ENCODE measurements around the gene TOMM7.
"Not testable (repeated sequence)": the region's sequence is repeated elsewhere in the genome, so short reads cannot be mapped to it uniquely, and the experiment has no call there.

The TOMM7 gene

DNA sequence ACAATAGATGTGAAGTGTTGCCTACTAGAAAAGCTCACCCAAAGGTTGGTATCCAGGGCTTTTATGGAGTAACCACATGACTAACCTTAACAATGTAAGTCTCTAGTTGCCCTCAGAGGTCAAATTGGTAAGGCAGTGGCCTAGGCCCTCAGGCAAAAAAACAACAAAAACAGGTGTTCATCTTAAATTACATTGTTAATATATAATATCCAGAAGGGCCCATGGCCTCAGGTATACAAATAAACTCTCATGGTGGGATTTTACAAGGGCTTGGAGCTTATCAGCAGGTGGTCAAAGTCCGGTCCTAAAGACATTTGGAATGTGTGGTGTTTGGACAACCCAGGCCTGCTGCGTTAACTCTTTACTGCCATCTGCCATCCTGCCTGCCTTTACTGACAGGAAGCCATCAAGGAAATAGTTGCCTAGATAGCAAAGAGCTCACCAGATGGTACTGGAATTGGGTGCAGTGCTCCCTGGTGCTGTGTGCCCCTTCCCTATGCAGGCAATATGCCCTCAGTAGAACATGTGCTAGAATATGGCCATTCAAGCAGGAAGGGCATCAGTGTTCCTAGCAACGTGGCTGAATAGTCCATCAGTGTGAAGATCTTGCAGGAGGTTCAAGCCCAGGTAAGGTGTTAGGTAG is 36.2 kb downstream of the TOMM7 start:
- Histone ChIP-seq H3K27me3 (replicated peaks in 2 of 5; ENCODE audit: control insufficient read depth in 4 of 5, insufficient read depth in 5 of 5, low read length in 4 of 5) (peaks cover 0 to 2% (median 0%) of the 10 kb centered on the region in 5 experiments), H3K4me3 (ENCODE audit: control insufficient read depth in 1 of 7, extremely low read depth in 1 of 7, insufficient read depth in 4 of 7, low read depth in 2 of 7, low read length in 6 of 7) (no peak overlapping the region), H3K9me3 (ENCODE audit: control extremely low read depth in 1 of 5, control insufficient read depth in 4 of 5, insufficient read depth in 2 of 5, low read depth in 1 of 5, low read length in 4 of 5) (peaks cover 0 to 3% (median 0%) of the 10 kb centered on the region in 5 experiments), H3K36me3 (ENCODE audit: control insufficient read depth in 4 of 4, insufficient read depth in 4 of 4, low read length in 3 of 4) (no peaks in the 10 kb centered on the region), H3K4me1 (ENCODE audit: control extremely low read depth in 1 of 4, control insufficient read depth in 4 of 4, insufficient read depth in 4 of 4, low read length in 3 of 4) (no peaks in the 10 kb centered on the region), H3K27ac (ENCODE audit: insufficient read depth in 1 of 2, low read depth in 1 of 2, low read length in 2 of 2, poor library complexity in 1 of 2, severe bottlenecking in 2 of 2) (no peak overlapping the region)
- 77% methylated on average over 2 of the region's 3 CpGs for WGBS (ENCODE audit: insufficient coverage)
- POLR2A ChIA-PET: no interaction called here
- no peak for DNase-seq
- CTCF ChIA-PET: interaction anchor here (1.0 kb wide), 1 partner anchor 12 kb away, joined by 3 read pairs; no protein-coding TSS in a partner anchor

DNA sequence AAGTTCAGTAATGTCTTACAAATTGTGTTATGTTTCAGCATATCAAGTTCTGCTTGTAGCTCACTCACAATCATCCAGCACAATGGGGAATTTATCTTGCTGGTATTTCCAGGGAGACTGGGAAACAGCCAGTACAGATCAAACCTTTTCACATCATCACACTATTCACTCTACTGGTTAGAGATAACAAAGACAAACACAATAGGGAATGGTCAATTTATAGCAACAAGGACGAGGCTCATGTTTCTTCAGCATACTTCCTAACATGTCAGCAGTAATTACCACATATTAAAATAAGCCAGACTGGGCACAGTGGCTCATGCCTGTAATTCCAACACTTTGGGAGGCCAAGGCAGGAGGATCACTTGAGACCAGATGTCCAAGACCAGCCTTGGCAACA is 38.3 kb downstream of the TOMM7 start:
- H3K27ac ChIP-seq (ENCODE audit: insufficient read depth in 1 of 2, low read depth in 1 of 2, low read length in 2 of 2, poor library complexity in 1 of 2, severe bottlenecking in 2 of 2): no peak overlapping the region
- no peaks in the 10 kb centered on the region for H3K4me1 ChIP-seq (ENCODE audit: control extremely low read depth in 1 of 4, control insufficient read depth in 4 of 4, insufficient read depth in 4 of 4, low read length in 3 of 4)
- WGBS (ENCODE audit: insufficient coverage): no CpG with 5 or more reads among the region's 1 CpG
- peaks cover 0 to 3% (median 0%) of the 10 kb centered on the region in 5 experiments for H3K9me3 ChIP-seq (ENCODE audit: control extremely low read depth in 1 of 5, control insufficient read depth in 4 of 5, insufficient read depth in 2 of 5, low read depth in 1 of 5, low read length in 4 of 5)
- POLR2A ChIA-PET: no interaction called here
- no peaks in the 10 kb centered on the region for H3K36me3 ChIP-seq (ENCODE audit: control insufficient read depth in 4 of 4, insufficient read depth in 4 of 4, low read length in 3 of 4)
- DNase-seq: no peak
- H3K27me3 ChIP-seq (replicated peaks in 2 of 5; ENCODE audit: control insufficient read depth in 4 of 5, insufficient read depth in 5 of 5, low read length in 4 of 5): peaks cover 0 to 2% (median 0%) of the 10 kb centered on the region in 5 experiments
- no peak overlapping the region for H3K4me3 ChIP-seq (ENCODE audit: control insufficient read depth in 1 of 7, extremely low read depth in 1 of 7, insufficient read depth in 4 of 7, low read depth in 2 of 7, low read length in 6 of 7)
- CTCF ChIA-PET: interaction anchor here (0.6 to 5.3 kb wide), 3 partner anchors 12 to 229 kb away, joined by 3 to 47 read pairs (median 3); no protein-coding TSS in a partner anchor

DNA sequence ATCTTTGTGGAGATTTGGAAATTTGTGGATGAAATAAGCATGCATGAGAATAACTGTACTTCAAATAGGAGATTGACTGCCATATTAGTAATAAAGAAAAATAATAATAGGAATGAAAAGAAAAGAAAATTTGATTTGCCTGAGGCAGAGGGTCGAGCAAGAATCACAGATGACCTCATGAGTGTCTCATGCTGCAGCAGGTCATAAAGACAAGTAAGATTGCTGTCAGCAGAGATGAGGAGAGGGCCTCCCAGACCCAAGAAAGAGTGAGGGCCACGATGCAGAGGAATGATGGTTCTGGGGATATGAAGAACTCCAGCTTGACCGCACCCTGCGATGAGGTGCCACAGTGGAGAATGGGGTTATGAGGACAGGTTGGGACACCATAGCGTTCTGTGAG is 39.2 kb downstream of the TOMM7 start:
- ChIA-PET POLR2A (no interaction called here), CTCF (interaction anchor here (1.7 to 5.3 kb wide), 3 partner anchors 11 to 228 kb away, joined by 5 to 47 read pairs (median 6); no protein-coding TSS in a partner anchor)
- Histone ChIP-seq H3K4me1 (ENCODE audit: control extremely low read depth in 1 of 4, control insufficient read depth in 4 of 4, insufficient read depth in 4 of 4, low read length in 3 of 4) (no peaks in the 10 kb centered on the region), H3K27ac (ENCODE audit: insufficient read depth in 1 of 2, low read depth in 1 of 2, low read length in 2 of 2, poor library complexity in 1 of 2, severe bottlenecking in 2 of 2) (no peak overlapping the region), H3K27me3 (replicated peaks in 2 of 5; ENCODE audit: control insufficient read depth in 4 of 5, insufficient read depth in 5 of 5, low read length in 4 of 5) (peaks cover 0 to 2% (median 0%) of the 10 kb centered on the region in 5 experiments), H3K4me3 (ENCODE audit: control insufficient read depth in 1 of 7, extremely low read depth in 1 of 7, insufficient read depth in 4 of 7, low read depth in 2 of 7, low read length in 6 of 7) (no peak overlapping the region), H3K36me3 (ENCODE audit: control insufficient read depth in 4 of 4, insufficient read depth in 4 of 4, low read length in 3 of 4) (no peaks in the 10 kb centered on the region), H3K9me3 (ENCODE audit: control extremely low read depth in 1 of 5, control insufficient read depth in 4 of 5, insufficient read depth in 2 of 5, low read depth in 1 of 5, low read length in 4 of 5) (peaks cover 0 to 1% (median 0%) of the 10 kb centered on the region in 5 experiments)
- DNase-seq: no peak
- 95% methylated on average over 5 of the region's 5 CpGs for WGBS (ENCODE audit: insufficient coverage)

DNA sequence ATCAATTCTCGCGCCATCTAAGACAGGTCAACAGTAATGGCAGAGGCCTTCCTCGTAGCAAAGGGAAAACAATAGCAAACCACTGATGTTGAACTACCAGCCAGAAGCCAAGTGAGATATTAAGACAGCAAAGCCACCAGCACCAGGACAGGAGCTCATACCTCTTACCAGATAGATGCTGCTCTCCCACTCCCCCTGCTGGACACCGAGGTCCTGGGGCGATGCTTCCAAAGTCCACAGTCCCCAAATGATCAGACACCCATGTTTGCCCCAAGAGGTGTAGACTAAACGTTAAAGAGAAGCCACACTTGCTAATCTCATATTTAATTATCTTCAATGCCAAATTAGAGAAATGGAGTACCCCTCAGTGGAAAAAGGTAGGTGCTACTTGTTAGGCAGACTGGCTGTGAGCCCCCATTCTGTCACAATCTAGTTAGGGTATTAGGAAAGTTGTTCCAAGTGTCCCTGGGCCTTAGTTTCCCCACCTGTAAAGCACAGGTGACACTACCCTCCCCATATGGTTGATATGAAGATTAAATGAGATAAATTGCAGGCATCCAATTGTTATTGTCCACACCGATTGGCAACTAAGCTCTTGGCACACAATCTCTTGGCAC is 39.9 kb downstream of the TOMM7 start:
- peak; percentile 59 to 83 (median 74) for DNase-seq
- Histone ChIP-seq H3K36me3 (ENCODE audit: control insufficient read depth in 4 of 4, insufficient read depth in 4 of 4, low read length in 3 of 4) (no peaks in the 10 kb centered on the region), H3K27ac (ENCODE audit: insufficient read depth in 1 of 2, low read depth in 1 of 2, low read length in 2 of 2, poor library complexity in 1 of 2, severe bottlenecking in 2 of 2) (no peak overlapping the region), H3K27me3 (replicated peaks in 2 of 5; ENCODE audit: control insufficient read depth in 4 of 5, insufficient read depth in 5 of 5, low read length in 4 of 5) (peaks cover 0 to 2% (median 0%) of the 10 kb centered on the region in 5 experiments), H3K4me3 (ENCODE audit: control insufficient read depth in 1 of 7, extremely low read depth in 1 of 7, insufficient read depth in 4 of 7, low read depth in 2 of 7, low read length in 6 of 7) (no peak overlapping the region), H3K4me1 (ENCODE audit: control extremely low read depth in 1 of 4, control insufficient read depth in 4 of 4, insufficient read depth in 4 of 4, low read length in 3 of 4) (no peaks in the 10 kb centered on the region), H3K9me3 (ENCODE audit: control extremely low read depth in 1 of 5, control insufficient read depth in 4 of 5, insufficient read depth in 2 of 5, low read depth in 1 of 5, low read length in 4 of 5) (peaks cover 0 to 1% (median 0%) of the 10 kb centered on the region in 5 experiments)
- 72% methylated on average over 4 of the region's 7 CpGs for WGBS (ENCODE audit: insufficient coverage)
- ChIA-PET CTCF (interaction anchor here (0.8 to 5.3 kb wide), 12 partner anchors 10 to 1072 kb away, joined by 3 to 47 read pairs (median 3); partner anchors contain the start of gene IL6), POLR2A (no interaction called here)

DNA sequence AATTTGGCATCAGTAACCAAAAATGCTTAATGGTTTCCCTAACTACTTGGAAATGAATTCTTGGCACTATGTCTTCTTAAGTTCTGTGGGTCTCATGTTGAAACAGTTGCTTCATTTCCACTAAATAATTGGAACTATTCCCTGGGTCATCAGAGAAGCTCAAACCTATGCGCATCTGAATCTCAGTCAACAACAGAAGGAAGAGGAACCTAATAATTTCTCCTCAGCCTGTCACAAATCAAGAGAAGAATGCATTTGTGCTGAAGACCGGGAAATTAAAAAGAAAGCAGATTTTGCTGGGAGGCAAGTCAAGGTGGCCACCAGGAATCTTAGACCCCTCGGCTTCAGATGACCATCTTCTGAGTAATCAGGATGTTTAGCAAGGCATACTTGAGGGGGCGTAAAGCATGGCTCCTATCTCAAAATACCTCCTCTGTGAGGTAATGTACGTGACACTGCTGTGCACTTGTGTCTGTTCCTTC is 41.4 kb downstream of the TOMM7 start:
- H3K4me1 ChIP-seq (ENCODE audit: control extremely low read depth in 1 of 4, control insufficient read depth in 4 of 4, insufficient read depth in 4 of 4, low read length in 3 of 4): no peaks in the 10 kb centered on the region
- peaks cover 0 to 1% (median 0%) of the 10 kb centered on the region in 5 experiments for H3K9me3 ChIP-seq (ENCODE audit: control extremely low read depth in 1 of 5, control insufficient read depth in 4 of 5, insufficient read depth in 2 of 5, low read depth in 1 of 5, low read length in 4 of 5)
- no peaks in the 10 kb centered on the region for H3K36me3 ChIP-seq (ENCODE audit: control insufficient read depth in 4 of 4, insufficient read depth in 4 of 4, low read length in 3 of 4)
- no peak for DNase-seq
- peaks cover 0 to 2% (median 0%) of the 10 kb centered on the region in 5 experiments for H3K27me3 ChIP-seq (replicated peaks in 2 of 5; ENCODE audit: control insufficient read depth in 4 of 5, insufficient read depth in 5 of 5, low read length in 4 of 5)
- no peak overlapping the region for H3K27ac ChIP-seq (ENCODE audit: insufficient read depth in 1 of 2, low read depth in 1 of 2, low read length in 2 of 2, poor library complexity in 1 of 2, severe bottlenecking in 2 of 2)
- ChIA-PET POLR2A (no interaction called here), CTCF (interaction anchor here (0.7 to 5.3 kb wide), 7 partner anchors 15 to 273 kb away, joined by 3 to 47 read pairs (median 3); no protein-coding TSS in a partner anchor)
- 91% methylated on average over 5 of the region's 5 CpGs for WGBS (ENCODE audit: insufficient coverage)
- H3K4me3 ChIP-seq (ENCODE audit: control insufficient read depth in 1 of 7, extremely low read depth in 1 of 7, insufficient read depth in 4 of 7, low read depth in 2 of 7, low read length in 6 of 7): no peak overlapping the region

DNA sequence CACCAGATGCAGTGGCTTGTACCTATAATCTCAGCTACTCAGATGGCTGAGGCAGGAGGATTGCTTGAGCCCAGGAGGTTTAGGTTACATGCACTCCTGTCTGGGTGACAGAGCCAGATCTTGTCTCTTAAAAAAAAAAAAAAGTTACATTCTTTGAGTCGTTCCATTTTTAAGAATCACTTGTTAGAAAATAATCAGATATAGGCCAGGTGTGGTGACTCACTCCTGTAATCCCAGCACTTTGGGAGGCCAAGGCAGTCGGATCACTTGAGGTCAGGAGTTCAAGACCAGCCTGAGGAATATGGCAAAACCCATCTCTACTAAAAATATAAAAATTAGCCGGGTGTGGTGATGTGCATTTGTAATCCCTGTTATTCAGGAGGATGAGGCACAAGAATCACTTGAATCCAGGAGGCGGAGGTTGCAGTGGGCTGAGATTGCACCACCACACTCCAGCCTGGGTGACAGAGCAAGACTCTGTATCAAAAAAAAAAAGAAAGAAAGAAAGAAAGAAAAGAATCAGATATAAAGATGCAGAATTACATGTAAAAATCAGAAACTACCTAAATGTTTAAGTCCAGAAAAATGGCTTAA is 42.8 kb downstream of the TOMM7 start:
- H3K9me3 ChIP-seq (ENCODE audit: control extremely low read depth in 1 of 5, control insufficient read depth in 4 of 5, insufficient read depth in 2 of 5, low read depth in 1 of 5, low read length in 4 of 5); H3K4me3 ChIP-seq (ENCODE audit: control insufficient read depth in 1 of 7, extremely low read depth in 1 of 7, insufficient read depth in 4 of 7, low read depth in 2 of 7, low read length in 6 of 7); H3K36me3 ChIP-seq (ENCODE audit: control insufficient read depth in 4 of 4, insufficient read depth in 4 of 4, low read length in 3 of 4); H3K27ac ChIP-seq (ENCODE audit: insufficient read depth in 1 of 2, low read depth in 1 of 2, low read length in 2 of 2, poor library complexity in 1 of 2, severe bottlenecking in 2 of 2); H3K4me1 ChIP-seq (ENCODE audit: control extremely low read depth in 1 of 4, control insufficient read depth in 4 of 4, insufficient read depth in 4 of 4, low read length in 3 of 4); DNase-seq; H3K27me3 ChIP-seq (replicated peaks in 2 of 5; ENCODE audit: control insufficient read depth in 4 of 5, insufficient read depth in 5 of 5, low read length in 4 of 5): not testable (repeated sequence)
- 80% methylated on average over 1 of the region's 4 CpGs for WGBS (ENCODE audit: insufficient coverage)
- CTCF ChIA-PET: interaction anchor here (1.4 to 2.0 kb wide), 2 partner anchors 54 to 276 kb away, joined by 5 read pairs; no protein-coding TSS in a partner anchor
- POLR2A ChIA-PET: interaction anchor here (0.7 kb wide), 1 partner anchor 189 kb away, joined by 4 read pairs; no protein-coding TSS in a partner anchor
